Thoracic aorta (tissue), 2 donors: Measurements from ENCODE around the gene CNPPD1. TPM values are rescaled to one million over a fixed set of nuclear protein-coding genes. Genes with fewer than 3 reads are reported as not detected.

ENCODE experiments used
- ATAC-seq: fragments of 150-250 bp; one replicate; pipeline ENCODE4 v1.8.0; 2017; ENCODE audit warnings: low read depth; ENCODE audit not compliant: insufficient number of reproducible peaks, low FRiP score
- DNase-seq: peaks from one replicate; pipeline ENCODE4 v3.0.0-alpha.2; 2020; ENCODE audit warnings: low spot score
- H3K27ac ChIP-seq, 2 donors: fragments of 200-600 bp; sonication (generic); 1 replicate in 1 of 2; 2 replicates in 1 of 2; pipeline ENCODE4 v1.5.1; 2016; ENCODE audit warnings: mild to moderate bottlenecking in 2 of 2, moderate library complexity in 2 of 2
- H3K27me3 ChIP-seq: fragments of 200-600 bp; sonication (generic); replicated peaks from 2 replicates; pipeline ENCODE4 v1.6.0; 2016; ENCODE audit warnings: mild to moderate bottlenecking; ENCODE audit not compliant: insufficient read depth
- H3K36me3 ChIP-seq: fragments of 200-600 bp; sonication (generic); one replicate; pipeline ENCODE4 v1.5.1; 2016
- H3K4me1 ChIP-seq, 2 donors: fragments of 200-600 bp; sonication (generic); 1 replicate in 1 of 2; 2 replicates in 1 of 2; pipeline versions ENCODE4 v1.5.1 to v1.6.0; 2016; ENCODE audit warnings: low read depth in 2 of 2, mild to moderate bottlenecking in 1 of 2; ENCODE audit not compliant: control insufficient read depth in 1 of 2
- H3K4me3 ChIP-seq: fragments of 200-600 bp; sonication (generic); 2 replicates; pipeline ENCODE4 v1.5.1; 2016; ENCODE audit warnings: mild to moderate bottlenecking
- H3K9me3 ChIP-seq: fragments of 200-600 bp; sonication (generic); 2 replicates; pipeline ENCODE4 v1.5.1; 2016
- CTCF ChIP-seq: fragments of 200-600 bp; sonication (generic); IDR thresholded peaks from one replicate; pipeline ENCODE4 v1.5.1; 2019; ENCODE audit warnings: antibody characterized with exemption
- total RNA-seq, 2 donors: library from RNA; depleted of rRNA; stranded (reverse); fragments of >200 nt; gene quantifications; one replicate each; pipeline versions ENCODE4 v1.1.0 to v1.2.3, GENCODE V29; 2016

Gene CNPPD1
- total RNA-seq, 2 donors from 2014 or later, result 31.9 to 51.0 TPM

GRCh38 chr2:219133976-219134375 is 42.7 kb downstream of the CNPPD1 start:
- TF ChIP-seq CTCF, result no peak
- Histone ChIP-seq H3K9me3 (no peaks in the 10 kb centered on the region), H3K36me3 (no peaks in the 10 kb centered on the region), H3K27ac (no peak overlapping the region), H3K27me3 (no peaks in the 10 kb centered on the region), H3K4me3 (no peak overlapping the region), H3K4me1 (peaks cover 0 to 7% of the 10 kb centered on the region in 2 donors)
- DNase-seq (no peak), ATAC-seq (no peak)

- H3K4me1 ChIP-seq, result peaks cover under 1 to 17% of the 10 kb centered on the region in 2 donors
- DNase-seq, result no peak
- H3K27me3 ChIP-seq, result no peaks in the 10 kb centered on the region
- no peak for TF ChIP-seq CTCF
- no peak overlapping the region for H3K27ac ChIP-seq
- no peak overlapping the region for H3K4me3 ChIP-seq
- H3K9me3 ChIP-seq, result no peaks in the 10 kb centered on the region
- no peaks in the 10 kb centered on the region for H3K36me3 ChIP-seq
- no peak for ATAC-seq
Observed at GRCh38 chr2:219131744-219132143, 45.0 kb downstream of the CNPPD1 start.

GRCh38 chr2:219131327-219131726 is 45.4 kb downstream of the CNPPD1 start:
- H3K36me3 ChIP-seq, result no peaks in the 10 kb centered on the region
- H3K4me3 ChIP-seq, result no peak overlapping the region
- no peak for ATAC-seq
- no peaks in the 10 kb centered on the region for H3K27me3 ChIP-seq
- no peak overlapping the region for H3K27ac ChIP-seq
- DNase-seq, result no peak
- TF ChIP-seq CTCF, result no peak
- H3K4me1 ChIP-seq, result peaks cover 4 to 21% of the 10 kb centered on the region in 2 donors
- H3K9me3 ChIP-seq, result no peaks in the 10 kb centered on the region

GRCh38 chr2:219129589-219129988 is 47.1 kb downstream of the CNPPD1 start:
- no peaks in the 10 kb centered on the region for H3K27me3 ChIP-seq
- ATAC-seq (no peak), DNase-seq (no peak)
- no peak overlapping the region for H3K27ac ChIP-seq
- no peak for TF ChIP-seq CTCF
- H3K4me1 ChIP-seq, result peaks cover 4 to 25% of the 10 kb centered on the region in 2 donors
- no peaks in the 10 kb centered on the region for H3K36me3 ChIP-seq
- H3K4me3 ChIP-seq, result no peak overlapping the region
- no peaks in the 10 kb centered on the region for H3K9me3 ChIP-seq

- Histone ChIP-seq H3K36me3 (no peaks in the 10 kb centered on the region), H3K4me1 (peaks cover 4 to 28% of the 10 kb centered on the region in 2 donors), H3K27ac (no peak overlapping the region), H3K27me3 (no peaks in the 10 kb centered on the region), H3K9me3 (no peaks in the 10 kb centered on the region), H3K4me3 (no peak overlapping the region)
- ATAC-seq, result no peak
- DNase-seq, result no peak
- no peak for TF ChIP-seq CTCF
Observed at GRCh38 chr2:219128396-219128795, 48.3 kb downstream of the CNPPD1 start.
